Mesendoderm (in vitro differentiated cells): ENCODE measurements around the gene ADH1B.

ENCODE experiments used
- DNase-seq: peaks from one replicate; pipeline ENCODE4 v3.0.0; 2013
- H2AK5ac ChIP-seq: 2 replicates; pipeline ENCODE4 v1.6.1; 2013; ENCODE audit warnings: low read length, inconsistent platforms
- H2BK120ac ChIP-seq: 2 replicates; pipeline ENCODE4 v1.6.1; 2013; ENCODE audit warnings: low read depth, mild to moderate bottlenecking, low read length, moderate library complexity, mixed read lengths
- H2BK15ac ChIP-seq: replicated peaks from 2 replicates; pipeline ENCODE4 v1.6.1; 2013; ENCODE audit warnings: low read depth, mild to moderate bottlenecking, moderate library complexity
- H2BK5ac ChIP-seq: 2 replicates; pipeline ENCODE4 v1.6.1; 2013; ENCODE audit warnings: low read length, inconsistent platforms
- H3K18ac ChIP-seq: 2 replicates; pipeline ENCODE4 v1.6.1; 2013; ENCODE audit warnings: mild to moderate bottlenecking, low read length, mixed read lengths
- H3K23ac ChIP-seq: one replicate; pipeline ENCODE4 v1.6.1; 2013; ENCODE audit warnings: low read length
- H3K27ac ChIP-seq: 2 replicates; pipeline ENCODE4 v1.5.1; 2013; ENCODE audit warnings: low read depth, mild to moderate bottlenecking, inconsistent platforms, low read length, moderate library complexity
- H3K27me3 ChIP-seq: 2 replicates; pipeline ENCODE4 v1.6.1; 2013; ENCODE audit warnings: low read length, control low read depth, mild to moderate bottlenecking, inconsistent platforms; ENCODE audit not compliant: insufficient read depth, poor library complexity
- H3K36me3 ChIP-seq: 2 replicates; pipeline ENCODE4 v1.6.1; 2013; ENCODE audit warnings: low read length, inconsistent platforms; ENCODE audit not compliant: control insufficient read depth, insufficient read depth
- H3K4ac ChIP-seq: one replicate; pipeline ENCODE4 v1.6.1; 2013; ENCODE audit warnings: low read depth, mild to moderate bottlenecking, low read length, moderate library complexity
- H3K4me1 ChIP-seq: 2 replicates; pipeline ENCODE4 v1.6.1; 2013; ENCODE audit warnings: low read depth, low read length, inconsistent platforms; ENCODE audit not compliant: control insufficient read depth
- H3K4me2 ChIP-seq: 2 replicates; pipeline ENCODE4 v1.6.1; 2013; ENCODE audit warnings: low read length
- H3K4me3 ChIP-seq: 2 replicates; pipeline ENCODE4 v1.5.1; 2013; ENCODE audit warnings: mild to moderate bottlenecking, low read length
- H3K56ac ChIP-seq: one replicate; pipeline ENCODE4 v1.6.1; 2013; ENCODE audit warnings: low read length
- H3K79me1 ChIP-seq: 2 replicates; pipeline ENCODE4 v1.6.1; 2013; ENCODE audit warnings: low read length, inconsistent platforms
- H3K79me2 ChIP-seq: 2 replicates; pipeline ENCODE4 v1.6.1; 2013; ENCODE audit warnings: mild to moderate bottlenecking, low read length; ENCODE audit not compliant: control insufficient read depth, insufficient read depth
- H3K9ac ChIP-seq: 2 replicates; pipeline ENCODE4 v1.6.1; 2013; ENCODE audit warnings: low read length, inconsistent platforms
- H4K5ac ChIP-seq: one replicate; pipeline ENCODE4 v1.6.1; 2013; ENCODE audit warnings: low read length
- H4K8ac ChIP-seq: one replicate; pipeline ENCODE4 v1.6.1; 2013; ENCODE audit warnings: low read depth, mild to moderate bottlenecking, control low read depth, low read length, moderate library complexity
- WGBS: extraction: QIAGEN DNeasy Blood & Tissue Kit; methylation state at CpG from one replicate; pipeline ENCODE4 v1.1.7; 2013; ENCODE audit warnings: low lambda C conversion rate, missing lambda C conversion rate; ENCODE audit not compliant: insufficient coverage; ENCODE audit errors: extremely low coverage; 5-methylcytosine and 5-hydroxymethylcytosine counted together

Gene ADH1B

GRCh38 chr4:99285387-99285786 lies 35.8 kb downstream of the ADH1B start:
- H3K79me2 ChIP-seq, result no peaks in the 10 kb centered on the region
- no peak overlapping the region for H2AK5ac ChIP-seq
- H4K5ac ChIP-seq, result no peak overlapping the region
- H3K4me3 ChIP-seq, result no peak overlapping the region
- H3K9ac ChIP-seq, result no peak overlapping the region
- no peaks in the 10 kb centered on the region for H3K4me1 ChIP-seq
- no peaks in the 10 kb centered on the region for H3K79me1 ChIP-seq
- no peak overlapping the region for H3K56ac ChIP-seq
- no peak overlapping the region for H4K8ac ChIP-seq
- no peak overlapping the region for H3K18ac ChIP-seq
- H3K23ac ChIP-seq, result no peak overlapping the region
- H3K27ac ChIP-seq, result no peak overlapping the region
- no peak overlapping the region for H2BK120ac ChIP-seq
- no peak overlapping the region for H2BK5ac ChIP-seq
- H2BK15ac ChIP-seq, result no peak overlapping the region
- no peaks in the 10 kb centered on the region for H3K36me3 ChIP-seq
- H3K27me3 ChIP-seq, result no peaks in the 10 kb centered on the region
- no peak overlapping the region for H3K4ac ChIP-seq
- no peak for DNase-seq
- H3K4me2 ChIP-seq, result no peak overlapping the region

- Histone ChIP-seq H3K9ac (no peak overlapping the region), H3K23ac (no peak overlapping the region), H3K79me1 (no peaks in the 10 kb centered on the region), H2BK15ac (no peak overlapping the region), H2AK5ac (no peak overlapping the region), H2BK5ac (no peak overlapping the region), H4K8ac (no peak overlapping the region), H3K18ac (no peak overlapping the region), H2BK120ac (no peak overlapping the region), H3K27me3 (no peaks in the 10 kb centered on the region), H3K4me2 (no peak overlapping the region), H3K4me1 (no peaks in the 10 kb centered on the region), H3K4me3 (no peak overlapping the region), H3K4ac (no peak overlapping the region), H3K36me3 (no peaks in the 10 kb centered on the region), H3K56ac (no peak overlapping the region), H3K27ac (no peak overlapping the region), H3K79me2 (no peaks in the 10 kb centered on the region), H4K5ac (no peak overlapping the region)
- WGBS, result no CpG with 5 or more reads among the region's 2 CpGs
- DNase-seq, result no peak
Observed at GRCh38 chr4:99282731-99283130, 38.5 kb downstream of the ADH1B start.

- no peaks in the 10 kb centered on the region for H3K79me1 ChIP-seq
- H3K79me2 ChIP-seq, result no peaks in the 10 kb centered on the region
- no peak overlapping the region for H3K18ac ChIP-seq
- no peak overlapping the region for H3K4me2 ChIP-seq
- no CpG with 5 or more reads among the region's 5 CpGs for WGBS
- H3K23ac ChIP-seq, result no peak overlapping the region
- H2BK5ac ChIP-seq, result no peak overlapping the region
- H3K27me3 ChIP-seq, result no peaks in the 10 kb centered on the region
- no peak overlapping the region for H2AK5ac ChIP-seq
- no peak overlapping the region for H3K9ac ChIP-seq
- H2BK15ac ChIP-seq, result no peak overlapping the region
- H3K4ac ChIP-seq, result no peak overlapping the region
- H4K8ac ChIP-seq, result no peak overlapping the region
- H3K56ac ChIP-seq, result no peak overlapping the region
- no peaks in the 10 kb centered on the region for H3K36me3 ChIP-seq
- no peak for DNase-seq
- H4K5ac ChIP-seq, result no peak overlapping the region
- H3K4me1 ChIP-seq, result no peaks in the 10 kb centered on the region
- no peak overlapping the region for H3K27ac ChIP-seq
- no peak overlapping the region for H2BK120ac ChIP-seq
- no peak overlapping the region for H3K4me3 ChIP-seq
Observed at GRCh38 chr4:99281261-99281660, 39.9 kb downstream of the ADH1B start.

GRCh38 chr4:99276417-99276816 lies 44.8 kb downstream of the ADH1B start:
- Histone ChIP-seq H3K4me1 (no peaks in the 10 kb centered on the region), H2BK5ac (no peak overlapping the region), H3K23ac (no peak overlapping the region), H2BK15ac (no peak overlapping the region), H2BK120ac (no peak overlapping the region), H2AK5ac (no peak overlapping the region), H3K27ac (no peak overlapping the region), H3K9ac (no peak overlapping the region), H3K4me3 (no peak overlapping the region), H3K18ac (no peak overlapping the region), H3K56ac (no peak overlapping the region), H3K4me2 (no peak overlapping the region), H3K79me2 (no peaks in the 10 kb centered on the region), H4K5ac (no peak overlapping the region), H4K8ac (no peak overlapping the region), H3K36me3 (no peaks in the 10 kb centered on the region), H3K79me1 (no peaks in the 10 kb centered on the region), H3K4ac (no peak overlapping the region), H3K27me3 (no peaks in the 10 kb centered on the region)
- WGBS, result no CpG with 5 or more reads among the region's 2 CpGs
- no peak for DNase-seq

DNA sequence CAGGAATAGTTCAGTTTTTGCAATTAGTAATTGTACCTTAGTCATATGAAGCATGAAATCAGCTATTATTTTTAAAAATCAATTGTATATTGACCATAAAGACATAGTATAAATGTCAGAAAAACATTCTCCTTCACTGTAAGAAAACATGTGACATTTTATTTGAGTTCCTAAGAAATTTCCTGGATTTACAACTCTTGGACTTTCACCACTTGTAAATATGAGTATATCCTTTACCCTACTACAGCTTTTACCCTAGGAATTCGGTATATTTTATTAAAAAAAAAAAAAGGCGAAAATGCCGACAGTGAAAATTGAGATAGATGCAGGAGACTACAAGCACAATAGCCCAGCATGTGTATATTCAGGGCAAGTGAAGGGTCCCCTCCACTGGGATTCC lies 45.3 kb downstream of the ADH1B start:
- no peak overlapping the region for H2AK5ac ChIP-seq
- no peak overlapping the region for H4K8ac ChIP-seq
- WGBS, result no CpG with 5 or more reads among the region's 3 CpGs
- H3K4ac ChIP-seq, result no peak overlapping the region
- H2BK15ac ChIP-seq, result no peak overlapping the region
- H3K27me3 ChIP-seq, result no peaks in the 10 kb centered on the region
- no peaks in the 10 kb centered on the region for H3K79me2 ChIP-seq
- no peak overlapping the region for H2BK5ac ChIP-seq
- no peak overlapping the region for H3K27ac ChIP-seq
- no peak overlapping the region for H3K4me3 ChIP-seq
- H3K36me3 ChIP-seq, result no peaks in the 10 kb centered on the region
- no peak for DNase-seq
- no peaks in the 10 kb centered on the region for H3K79me1 ChIP-seq
- H3K18ac ChIP-seq, result no peak overlapping the region
- H3K9ac ChIP-seq, result no peak overlapping the region
- no peak overlapping the region for H3K4me2 ChIP-seq
- no peak overlapping the region for H3K23ac ChIP-seq
- no peak overlapping the region for H3K56ac ChIP-seq
- H4K5ac ChIP-seq, result no peak overlapping the region
- no peaks in the 10 kb centered on the region for H3K4me1 ChIP-seq
- no peak overlapping the region for H2BK120ac ChIP-seq

DNA sequence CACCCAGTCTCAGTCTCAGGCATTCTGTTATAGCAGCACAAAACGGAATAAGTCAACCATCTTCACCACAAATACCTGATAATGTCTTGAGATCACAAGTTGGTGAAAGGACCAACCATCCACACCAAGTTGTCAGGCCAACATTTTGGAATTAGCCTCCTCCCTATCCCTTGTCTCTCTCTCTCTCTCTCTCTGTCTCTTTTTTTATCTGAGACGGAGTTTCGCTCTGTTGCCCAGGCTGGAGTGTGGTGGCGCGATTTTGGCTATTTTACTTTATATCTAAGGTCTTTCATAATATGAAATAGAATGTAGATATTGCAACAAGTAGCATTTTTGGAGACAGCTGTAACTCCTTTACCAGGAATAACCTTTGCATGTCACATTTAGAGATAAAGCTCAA lies 46.2 kb downstream of the ADH1B start:
- no peaks in the 10 kb centered on the region for H3K36me3 ChIP-seq
- H3K23ac ChIP-seq, result no peak overlapping the region
- H3K4ac ChIP-seq, result no peak overlapping the region
- no peak overlapping the region for H4K5ac ChIP-seq
- no peak overlapping the region for H3K9ac ChIP-seq
- H3K79me2 ChIP-seq, result no peaks in the 10 kb centered on the region
- no peak overlapping the region for H3K56ac ChIP-seq
- DNase-seq, result no peak
- H4K8ac ChIP-seq, result no peak overlapping the region
- no peak overlapping the region for H2BK5ac ChIP-seq
- H3K18ac ChIP-seq, result no peak overlapping the region
- no CpG with 5 or more reads among the region's 5 CpGs for WGBS
- H2BK120ac ChIP-seq, result no peak overlapping the region
- H2AK5ac ChIP-seq, result no peak overlapping the region
- no peak overlapping the region for H3K27ac ChIP-seq
- H2BK15ac ChIP-seq, result no peak overlapping the region
- no peaks in the 10 kb centered on the region for H3K27me3 ChIP-seq
- no peaks in the 10 kb centered on the region for H3K79me1 ChIP-seq
- H3K4me1 ChIP-seq, result no peaks in the 10 kb centered on the region
- H3K4me2 ChIP-seq, result no peak overlapping the region
- no peak overlapping the region for H3K4me3 ChIP-seq
